Mesendoderm (in vitro differentiated cells): ENCODE results near the gene COL20A1.

Experiments used
- DNase-seq: peaks from one replicate; pipeline ENCODE4 v3.0.0; 2013
- H2AK5ac ChIP-seq: 2 replicates; pipeline ENCODE4 v1.6.1; 2013; ENCODE audit warnings: low read length, inconsistent platforms
- H2BK120ac ChIP-seq: 2 replicates; pipeline ENCODE4 v1.6.1; 2013; ENCODE audit warnings: low read depth, mild to moderate bottlenecking, low read length, moderate library complexity, mixed read lengths
- H2BK15ac ChIP-seq: replicated peaks from 2 replicates; pipeline ENCODE4 v1.6.1; 2013; ENCODE audit warnings: low read depth, mild to moderate bottlenecking, moderate library complexity
- H2BK5ac ChIP-seq: 2 replicates; pipeline ENCODE4 v1.6.1; 2013; ENCODE audit warnings: low read length, inconsistent platforms
- H3K18ac ChIP-seq: 2 replicates; pipeline ENCODE4 v1.6.1; 2013; ENCODE audit warnings: mild to moderate bottlenecking, low read length, mixed read lengths
- H3K23ac ChIP-seq: one replicate; pipeline ENCODE4 v1.6.1; 2013; ENCODE audit warnings: low read length
- H3K27ac ChIP-seq: 2 replicates; pipeline ENCODE4 v1.5.1; 2013; ENCODE audit warnings: low read depth, mild to moderate bottlenecking, inconsistent platforms, low read length, moderate library complexity
- H3K27me3 ChIP-seq: 2 replicates; pipeline ENCODE4 v1.6.1; 2013; ENCODE audit warnings: low read length, control low read depth, mild to moderate bottlenecking, inconsistent platforms; ENCODE audit not compliant: insufficient read depth, poor library complexity
- H3K36me3 ChIP-seq: 2 replicates; pipeline ENCODE4 v1.6.1; 2013; ENCODE audit warnings: low read length, inconsistent platforms; ENCODE audit not compliant: control insufficient read depth, insufficient read depth
- H3K4ac ChIP-seq: one replicate; pipeline ENCODE4 v1.6.1; 2013; ENCODE audit warnings: low read depth, mild to moderate bottlenecking, low read length, moderate library complexity
- H3K4me1 ChIP-seq: 2 replicates; pipeline ENCODE4 v1.6.1; 2013; ENCODE audit warnings: low read depth, low read length, inconsistent platforms; ENCODE audit not compliant: control insufficient read depth
- H3K4me2 ChIP-seq: 2 replicates; pipeline ENCODE4 v1.6.1; 2013; ENCODE audit warnings: low read length
- H3K4me3 ChIP-seq: 2 replicates; pipeline ENCODE4 v1.5.1; 2013; ENCODE audit warnings: mild to moderate bottlenecking, low read length
- H3K56ac ChIP-seq: one replicate; pipeline ENCODE4 v1.6.1; 2013; ENCODE audit warnings: low read length
- H3K79me1 ChIP-seq: 2 replicates; pipeline ENCODE4 v1.6.1; 2013; ENCODE audit warnings: low read length, inconsistent platforms
- H3K79me2 ChIP-seq: 2 replicates; pipeline ENCODE4 v1.6.1; 2013; ENCODE audit warnings: mild to moderate bottlenecking, low read length; ENCODE audit not compliant: control insufficient read depth, insufficient read depth
- H3K9ac ChIP-seq: 2 replicates; pipeline ENCODE4 v1.6.1; 2013; ENCODE audit warnings: low read length, inconsistent platforms
- H4K5ac ChIP-seq: one replicate; pipeline ENCODE4 v1.6.1; 2013; ENCODE audit warnings: low read length
- H4K8ac ChIP-seq: one replicate; pipeline ENCODE4 v1.6.1; 2013; ENCODE audit warnings: low read depth, mild to moderate bottlenecking, control low read depth, low read length, moderate library complexity
- whole genome bisulfite sequencing: extraction: QIAGEN DNeasy Blood & Tissue Kit; methylation state at CpG from one replicate; pipeline ENCODE4 v1.1.7; 2013; ENCODE audit warnings: low lambda C conversion rate, missing lambda C conversion rate; ENCODE audit not compliant: insufficient coverage; ENCODE audit errors: extremely low coverage; 5-methylcytosine and 5-hydroxymethylcytosine counted together

Gene COL20A1

DNA sequence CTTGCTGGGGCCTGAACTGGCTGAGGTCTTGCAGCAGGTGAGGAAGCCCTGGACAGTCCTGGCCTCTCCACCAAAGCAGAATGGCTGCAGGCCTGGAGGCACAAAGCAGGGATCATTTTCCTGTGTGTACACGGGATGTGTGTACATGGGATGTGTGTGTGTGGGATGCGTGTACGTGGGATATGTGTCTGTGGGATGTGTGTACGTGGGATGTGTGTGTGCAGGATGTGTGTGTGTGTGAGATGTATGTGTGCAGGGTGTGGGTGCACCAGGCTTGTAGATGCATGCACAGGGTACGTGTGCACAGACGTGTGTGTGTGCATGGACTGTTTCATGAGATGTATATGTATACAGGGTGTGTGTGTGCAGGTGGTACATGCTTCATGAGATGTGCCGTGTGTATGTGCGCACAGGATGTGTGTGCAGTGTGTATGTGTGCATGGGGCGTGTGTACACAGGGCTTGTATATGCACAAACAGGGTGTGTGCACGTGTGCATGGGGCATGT, 76.1 kb downstream of the COL20A1 start:
- no peak overlapping the region for H3K56ac ChIP-seq
- H2BK120ac ChIP-seq = no peak overlapping the region
- H4K8ac ChIP-seq = no peak overlapping the region
- 100% methylated on average over 3 of the region's 10 CpGs for WGBS
- no peak overlapping the region for H3K4me2 ChIP-seq
- no peak overlapping the region for H2BK15ac ChIP-seq
- no peaks in the 10 kb centered on the region for H3K79me1 ChIP-seq
- no peak overlapping the region for H3K27ac ChIP-seq
- H3K79me2 ChIP-seq = no peaks in the 10 kb centered on the region
- DNase-seq = no peak
- H3K18ac ChIP-seq = no peak overlapping the region
- H3K4ac ChIP-seq = no peak overlapping the region
- no peak overlapping the region for H3K4me3 ChIP-seq
- no peak overlapping the region for H3K9ac ChIP-seq
- no peaks in the 10 kb centered on the region for H3K27me3 ChIP-seq
- H2AK5ac ChIP-seq = no peak overlapping the region
- H3K4me1 ChIP-seq = no peaks in the 10 kb centered on the region
- H3K23ac ChIP-seq = no peak overlapping the region
- H4K5ac ChIP-seq = no peak overlapping the region
- H2BK5ac ChIP-seq = no peak overlapping the region
- H3K36me3 ChIP-seq = no peaks in the 10 kb centered on the region

GRCh38 chr20:63369724-63370617, 77.0 kb downstream of the COL20A1 start:
- Histone ChIP-seq H3K4me1 (no peaks in the 10 kb centered on the region), H3K79me2 (no peaks in the 10 kb centered on the region)
- WGBS = no CpG with 5 or more reads among the region's 24 CpGs

DNA sequence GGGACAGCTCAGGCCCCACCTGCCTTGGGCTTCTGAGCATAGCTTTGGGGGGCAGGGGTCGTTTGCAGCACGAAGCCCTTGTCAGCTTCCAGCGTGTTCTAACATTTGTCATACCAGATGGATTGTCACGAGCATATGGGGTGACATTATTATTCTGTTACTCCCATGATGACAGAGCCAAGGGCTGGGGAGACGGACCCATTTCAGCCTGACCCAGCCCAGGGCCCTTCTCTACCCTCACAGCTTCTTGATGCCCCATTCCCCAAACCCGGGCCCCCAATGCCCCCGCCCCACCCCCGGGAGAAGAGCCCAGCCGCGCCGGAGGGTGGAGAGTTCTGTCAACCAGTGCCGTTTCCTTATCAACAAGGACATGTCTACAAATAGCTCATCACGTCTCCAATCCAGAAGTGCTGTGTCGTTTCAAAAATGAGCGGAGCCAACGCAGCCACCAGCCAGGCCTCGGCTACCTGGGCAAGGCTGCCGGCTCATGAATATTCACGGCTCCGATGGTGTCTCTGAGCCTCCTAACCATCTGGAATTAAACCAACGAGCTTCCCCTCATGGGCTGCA, 77.7 kb downstream of the COL20A1 start:
- no peak overlapping the region for H2BK5ac ChIP-seq
- H3K27ac ChIP-seq = no peak overlapping the region
- H2BK120ac ChIP-seq = no peak overlapping the region
- no peak for DNase-seq
- H3K18ac ChIP-seq = no peak overlapping the region
- no CpG with 5 or more reads among the region's 21 CpGs for WGBS
- no peak overlapping the region for H3K9ac ChIP-seq
- H4K5ac ChIP-seq = no peak overlapping the region
- no peaks in the 10 kb centered on the region for H3K4me1 ChIP-seq
- H3K23ac ChIP-seq = no peak overlapping the region
- H4K8ac ChIP-seq = no peak overlapping the region
- H3K79me2 ChIP-seq = no peaks in the 10 kb centered on the region
- H2AK5ac ChIP-seq = no peak overlapping the region
- H3K79me1 ChIP-seq = no peaks in the 10 kb centered on the region
- no peaks in the 10 kb centered on the region for H3K36me3 ChIP-seq
- no peak overlapping the region for H3K56ac ChIP-seq
- H3K4ac ChIP-seq = no peak overlapping the region
- no peak overlapping the region for H3K4me2 ChIP-seq
- no peak overlapping the region for H2BK15ac ChIP-seq
- no peak overlapping the region for H3K4me3 ChIP-seq
- no peaks in the 10 kb centered on the region for H3K27me3 ChIP-seq

More at GRCh38 chr20:63369724-63370617, 77.0 kb downstream of the COL20A1 start:
- H3K4me3 ChIP-seq = no peak overlapping the region
- H2BK15ac ChIP-seq = no peak overlapping the region
- H3K9ac ChIP-seq = no peak overlapping the region
- H3K56ac ChIP-seq = no peak overlapping the region
- no peak overlapping the region for H2BK120ac ChIP-seq
- no peak overlapping the region for H3K18ac ChIP-seq
- no peak overlapping the region for H3K4me2 ChIP-seq
- no peak overlapping the region for H3K4ac ChIP-seq
- DNase-seq = no peak
- H3K23ac ChIP-seq = no peak overlapping the region
- H2BK5ac ChIP-seq = no peak overlapping the region
- no peak overlapping the region for H2AK5ac ChIP-seq
- H3K27me3 ChIP-seq = no peaks in the 10 kb centered on the region
- no peak overlapping the region for H4K5ac ChIP-seq
- H3K36me3 ChIP-seq = no peaks in the 10 kb centered on the region
- no peak overlapping the region for H3K27ac ChIP-seq
- H4K8ac ChIP-seq = no peak overlapping the region
- H3K79me1 ChIP-seq = no peaks in the 10 kb centered on the region

DNA sequence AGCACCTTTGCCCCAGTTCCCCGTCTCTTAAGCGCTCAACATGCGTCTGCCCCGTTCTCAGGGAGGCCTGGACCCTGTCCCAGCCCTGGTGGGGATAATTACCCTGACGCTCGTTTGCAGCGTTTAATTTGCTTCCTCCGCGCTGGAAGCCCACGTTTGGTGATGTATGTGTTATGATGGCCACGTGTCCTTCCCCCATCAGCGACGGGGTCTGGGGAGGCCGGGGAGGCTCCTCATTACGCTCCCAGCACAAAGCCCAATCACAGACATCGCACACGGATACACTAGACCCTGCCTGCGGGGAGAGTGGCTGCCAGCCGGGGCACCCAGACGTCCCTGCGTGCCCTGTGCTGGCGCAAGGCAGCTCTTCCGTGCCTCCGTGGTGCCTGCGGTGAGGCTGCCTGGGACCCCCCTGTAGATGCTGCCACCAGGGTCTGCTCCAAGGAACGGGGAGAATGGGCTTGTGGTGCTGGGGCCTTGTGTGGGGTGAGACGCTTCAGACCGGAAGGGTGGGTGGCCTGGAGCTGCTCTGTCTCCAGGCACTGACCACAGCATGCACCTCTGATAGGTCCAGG, 78.4 kb downstream of the COL20A1 start:
- H2BK15ac ChIP-seq = no peak overlapping the region
- no peak overlapping the region for H2BK5ac ChIP-seq
- no peak overlapping the region for H3K27ac ChIP-seq
- H3K79me2 ChIP-seq = no peaks in the 10 kb centered on the region
- H3K23ac ChIP-seq = no peak overlapping the region
- no peak overlapping the region for H3K4me2 ChIP-seq
- H2AK5ac ChIP-seq = no peak overlapping the region
- H3K4me3 ChIP-seq = no peak overlapping the region
- no peaks in the 10 kb centered on the region for H3K4me1 ChIP-seq
- no peak overlapping the region for H3K4ac ChIP-seq
- no peaks in the 10 kb centered on the region for H3K36me3 ChIP-seq
- WGBS = no CpG with 5 or more reads among the region's 28 CpGs
- H2BK120ac ChIP-seq = no peak overlapping the region
- no peak overlapping the region for H3K56ac ChIP-seq
- no peak for DNase-seq
- H3K79me1 ChIP-seq = no peaks in the 10 kb centered on the region
- no peak overlapping the region for H4K8ac ChIP-seq
- H3K27me3 ChIP-seq = no peaks in the 10 kb centered on the region
- H3K18ac ChIP-seq = no peak overlapping the region
- H3K9ac ChIP-seq = no peak overlapping the region
- H4K5ac ChIP-seq = no peak overlapping the region

DNA sequence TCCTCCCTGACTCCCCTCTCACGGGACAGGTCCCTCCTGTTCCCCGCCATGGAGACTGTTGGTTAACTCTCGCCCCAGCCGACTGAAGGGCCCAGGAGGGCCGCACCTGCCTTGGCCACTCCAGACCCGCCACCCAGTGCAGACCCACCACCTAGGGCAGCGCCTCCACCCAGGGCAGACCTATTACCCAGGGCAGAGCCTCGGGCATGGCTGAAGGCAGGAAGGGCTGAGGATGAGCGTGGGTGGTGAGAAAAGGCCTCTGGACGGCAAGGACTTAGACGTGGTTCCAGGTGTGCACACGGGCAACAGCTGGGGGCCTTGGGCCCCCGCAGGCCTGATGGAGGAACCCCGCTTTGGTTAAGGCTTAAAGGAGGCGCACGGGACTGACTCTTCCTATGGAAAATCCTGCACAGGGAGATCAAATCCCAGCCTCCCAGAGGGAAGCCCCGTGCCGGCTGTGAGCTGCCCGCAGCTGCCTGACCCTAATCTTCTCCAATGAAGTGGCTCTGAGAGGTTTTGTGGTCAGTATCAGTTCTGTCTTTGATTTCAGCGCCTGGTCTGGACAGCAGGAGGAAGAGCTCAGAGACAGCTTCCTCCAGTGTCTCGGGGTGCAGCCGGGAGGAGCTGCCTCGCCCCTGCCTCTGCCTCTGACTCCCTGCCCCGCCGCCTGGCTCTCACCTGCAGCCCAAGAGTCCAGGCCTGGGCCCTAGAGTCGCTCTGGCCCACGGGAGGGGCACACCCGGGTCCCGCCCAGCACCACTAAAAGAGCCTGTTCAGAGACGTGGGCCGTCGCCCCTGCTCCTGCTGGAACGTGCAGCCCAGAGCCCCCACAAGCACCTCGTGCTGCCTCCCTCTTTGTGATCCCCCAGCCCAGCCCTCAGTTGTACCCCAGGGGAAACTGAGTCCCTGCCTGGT, 80.2 kb downstream of the COL20A1 start:
- Histone ChIP-seq H3K4me3 (no peak overlapping the region), H4K8ac (no peak overlapping the region), H2AK5ac (no peak overlapping the region), H3K27me3 (no peaks in the 10 kb centered on the region), H3K4me1 (no peaks in the 10 kb centered on the region), H3K79me2 (no peaks in the 10 kb centered on the region), H3K4ac (no peak overlapping the region), H2BK15ac (no peak overlapping the region), H3K56ac (no peak overlapping the region), H3K18ac (no peak overlapping the region), H3K27ac (no peak overlapping the region), H3K79me1 (no peaks in the 10 kb centered on the region), H3K23ac (no peak overlapping the region), H3K4me2 (no peak overlapping the region), H2BK120ac (no peak overlapping the region), H4K5ac (no peak overlapping the region), H3K9ac (no peak overlapping the region), H3K36me3 (no peaks in the 10 kb centered on the region), H2BK5ac (no peak overlapping the region)
- no CpG with 5 or more reads among the region's 34 CpGs for WGBS
- DNase-seq = no peak
